DOHH2 (cell line): ENCODE results near the gene ETS1.

ENCODE experiments used
- H3F3A ChIP-seq: fragments of 200-600 bp; sonication (generic), shearing (Covaris generic); 2 replicates; pipeline ENCODE4 v1.6.0; 2016; ENCODE audit warnings: antibody characterized with exemption, mild to moderate bottlenecking; ENCODE audit not compliant: control insufficient read depth, insufficient read depth
- H3K27ac ChIP-seq: fragments of 200-600 bp; sonication (generic); 2 replicates; pipeline ENCODE4 v1.5.1; 2014; ENCODE audit warnings: low read depth, mild to moderate bottlenecking, low read length, moderate library complexity
- H3K27me3 ChIP-seq: fragments of 200-600 bp; sonication (generic); 2 replicates; pipeline ENCODE4 v1.6.1; 2014; ENCODE audit warnings: mild to moderate bottlenecking, low read length, mixed read lengths; ENCODE audit not compliant: control insufficient read depth
- H3K36me3 ChIP-seq: fragments of 200-600 bp; sonication (generic); 2 replicates; pipeline ENCODE4 v1.6.1; 2014; ENCODE audit warnings: mild to moderate bottlenecking, low read length, moderate library complexity, mixed read lengths; ENCODE audit not compliant: control insufficient read depth
- H3K4me1 ChIP-seq: fragments of 200-600 bp; sonication (generic); 2 replicates; pipeline ENCODE4 v1.6.1; 2014; ENCODE audit warnings: mild to moderate bottlenecking, low read length, mixed read lengths; ENCODE audit not compliant: control insufficient read depth
- H3K4me2 ChIP-seq: fragments of 200-600 bp; sonication (generic); 2 replicates; pipeline ENCODE4 v1.6.0; 2014; ENCODE audit warnings: mild to moderate bottlenecking, low read length, moderate library complexity
- H3K4me3 ChIP-seq: fragments of 200-600 bp; sonication (generic); 2 replicates; pipeline ENCODE4 v1.5.1; 2014; ENCODE audit warnings: mild to moderate bottlenecking, low read length, mixed read lengths
- H3K79me2 ChIP-seq: fragments of 200-600 bp; sonication (generic); 2 replicates; pipeline ENCODE4 v1.6.1; 2014; ENCODE audit warnings: mild to moderate bottlenecking, low read length, mixed read lengths; ENCODE audit not compliant: control insufficient read depth
- H3K9me2 ChIP-seq: fragments of 200-600 bp; sonication (generic); replicated peaks from 2 replicates; pipeline ENCODE4 v1.6.1; 2014; ENCODE audit warnings: mild to moderate bottlenecking, low read length, mixed read lengths; ENCODE audit not compliant: control insufficient read depth
- H3K9me3 ChIP-seq: fragments of 200-600 bp; sonication (generic); 2 replicates; pipeline ENCODE4 v1.6.1; 2014; ENCODE audit warnings: antibody characterized with exemption, low read length, mixed read lengths; ENCODE audit not compliant: control insufficient read depth, insufficient read depth
- H4K20me1 ChIP-seq: fragments of 200-600 bp; sonication (generic); 2 replicates; pipeline ENCODE4 v1.6.0; 2014; ENCODE audit warnings: low read depth, mild to moderate bottlenecking, antibody characterized with exemption, low read length, moderate library complexity; ENCODE audit not compliant: control insufficient read depth, insufficient read depth
- EZH2phosphoT487 ChIP-seq: fragments of 200-600 bp; sonication (generic); IDR thresholded peaks from 2 replicates; pipeline ENCODE4 v1.6.1; 2017; ENCODE audit warnings: borderline replicate concordance, mild to moderate bottlenecking, antibody characterized with exemption, low read length, moderate library complexity, mixed read lengths
- TF ChIP-seq, protein P1 (sequence below): fragments of 200-600 bp; sonication (generic); IDR thresholded peaks from one replicate; pipeline ENCODE4 v1.5.1; 2014; ENCODE audit warnings: antibody characterized with exemption, mild to moderate bottlenecking, low read depth, low read length; ENCODE audit not compliant: poor library complexity, severe bottlenecking

Gene ETS1

DNA sequence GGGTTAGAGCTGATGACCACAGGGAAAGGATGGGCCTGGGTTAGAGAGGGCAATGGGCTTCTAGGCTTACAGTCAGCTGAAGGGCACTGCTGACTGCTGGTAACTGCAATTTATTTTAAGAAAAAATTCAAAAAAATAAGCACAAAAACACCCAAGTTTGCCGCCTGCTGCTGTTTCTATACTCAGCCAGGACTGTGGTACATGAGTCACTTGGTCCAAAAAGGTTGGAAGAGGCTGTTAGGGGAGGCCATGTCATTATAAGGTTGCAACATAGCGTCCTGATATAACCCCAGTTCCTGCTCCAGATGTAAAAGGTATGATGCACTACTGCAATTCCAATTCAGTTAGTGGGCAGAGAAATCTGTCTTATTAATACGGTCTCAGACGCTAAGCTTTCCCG is 98.9 kb downstream of the ETS1 start:
- Histone ChIP-seq H3K4me2 (no peak overlapping the region), H4K20me1 (peaks cover 31% of the 10 kb centered on the region; the same call in 1 of the 2 replicates), H3K27ac (no peak overlapping the region), H3K4me1 (peaks cover 93% of the 10 kb centered on the region), H3K79me2 (peaks cover 98% of the 10 kb centered on the region), H3K9me3 (no peaks in the 10 kb centered on the region), H3K4me3 (no peak overlapping the region), H3K9me2 (no peaks in the 10 kb centered on the region), H3K36me3 (peaks cover 97% of the 10 kb centered on the region), H3F3A (peaks cover 26% of the 10 kb centered on the region), H3K27me3 (no peaks in the 10 kb centered on the region)
- no peak for TF ChIP-seq EZH2phosphoT487
- TF ChIP-seq, protein P1, sequence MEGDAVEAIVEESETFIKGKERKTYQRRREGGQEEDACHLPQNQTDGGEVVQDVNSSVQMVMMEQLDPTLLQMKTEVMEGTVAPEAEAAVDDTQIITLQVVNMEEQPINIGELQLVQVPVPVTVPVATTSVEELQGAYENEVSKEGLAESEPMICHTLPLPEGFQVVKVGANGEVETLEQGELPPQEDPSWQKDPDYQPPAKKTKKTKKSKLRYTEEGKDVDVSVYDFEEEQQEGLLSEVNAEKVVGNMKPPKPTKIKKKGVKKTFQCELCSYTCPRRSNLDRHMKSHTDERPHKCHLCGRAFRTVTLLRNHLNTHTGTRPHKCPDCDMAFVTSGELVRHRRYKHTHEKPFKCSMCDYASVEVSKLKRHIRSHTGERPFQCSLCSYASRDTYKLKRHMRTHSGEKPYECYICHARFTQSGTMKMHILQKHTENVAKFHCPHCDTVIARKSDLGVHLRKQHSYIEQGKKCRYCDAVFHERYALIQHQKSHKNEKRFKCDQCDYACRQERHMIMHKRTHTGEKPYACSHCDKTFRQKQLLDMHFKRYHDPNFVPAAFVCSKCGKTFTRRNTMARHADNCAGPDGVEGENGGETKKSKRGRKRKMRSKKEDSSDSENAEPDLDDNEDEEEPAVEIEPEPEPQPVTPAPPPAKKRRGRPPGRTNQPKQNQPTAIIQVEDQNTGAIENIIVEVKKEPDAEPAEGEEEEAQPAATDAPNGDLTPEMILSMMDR: no peak

- H4K20me1 ChIP-seq: peaks cover 26% of the 10 kb centered on the region; the same call in 1 of the 2 replicates
- H3K4me2 ChIP-seq: no peak overlapping the region
- H3K9me2 ChIP-seq: no peaks in the 10 kb centered on the region
- no peaks in the 10 kb centered on the region for H3K27me3 ChIP-seq
- H3K36me3 ChIP-seq: peaks cover 97% of the 10 kb centered on the region
- H3K4me1 ChIP-seq: peaks cover 93% of the 10 kb centered on the region
- H3K4me3 ChIP-seq: no peak overlapping the region
- H3K27ac ChIP-seq: no peak overlapping the region
- H3K9me3 ChIP-seq: no peaks in the 10 kb centered on the region
- TF ChIP-seq, protein P1: no peak
- TF ChIP-seq EZH2phosphoT487: no peak
- H3K79me2 ChIP-seq: peaks cover 98% of the 10 kb centered on the region
- H3F3A ChIP-seq: peaks cover 25% of the 10 kb centered on the region
These were observed 99.4 kb downstream of the ETS1 start for GRCh38 chr11:128487978-128488377.

- TF ChIP-seq, protein P1: peak; percentile 22
- no peak for TF ChIP-seq EZH2phosphoT487
- no peaks in the 10 kb centered on the region for H3K9me2 ChIP-seq
- peaks cover 98% of the 10 kb centered on the region for H3K36me3 ChIP-seq
- H3K4me1 ChIP-seq: peaks cover 96% of the 10 kb centered on the region
- H3K79me2 ChIP-seq: peaks cover 98% of the 10 kb centered on the region
- H3K27me3 ChIP-seq: no peaks in the 10 kb centered on the region
- peak overlapping the region; percentile 34 for H3K4me3 ChIP-seq
- peak overlapping the region; percentile 49 for H3K4me2 ChIP-seq
- H4K20me1 ChIP-seq: peaks cover 8% of the 10 kb centered on the region; the same call in 1 of the 2 replicates
- H3K9me3 ChIP-seq: no peaks in the 10 kb centered on the region
- peak overlapping the region; percentile 93 for H3K27ac ChIP-seq
- peaks cover 57% of the 10 kb centered on the region for H3F3A ChIP-seq
These were observed 103.2 kb downstream of the ETS1 start for GRCh38 chr11:128484172-128484571.
